SK-N-MC (cell line): ENCODE data around the gene RING1.

Source experiments
- EZH2 ChIP-seq: fragments of 200-600 bp; sonication (generic); IDR thresholded peaks from one replicate; pipeline ENCODE4 v1.6.1; 2017; ENCODE audit warnings: antibody characterized with exemption
- FOXP2 ChIP-seq: optimal IDR thresholded peaks from 2 replicates; pipeline ENCODE3; 2011; ENCODE audit warnings: mild to moderate bottlenecking, moderate library complexity; ENCODE audit not compliant: insufficient read depth; ENCODE audit errors: extremely low read length, control extremely low read depth
- POLR2AphosphoS5 ChIP-seq: IDR thresholded peaks from 2 replicates; pipeline ENCODE4 v1.6.1; 2012; ENCODE audit warnings: mild to moderate bottlenecking, low read depth, low read length, borderline replicate concordance

GRCh38 chr6:33169291-33170175 lies 38.8 kb upstream of the RING1 start:
- no peak for TF ChIP-seq POLR2AphosphoS5
- TF ChIP-seq EZH2, result no peak
- TF ChIP-seq FOXP2, result no peak
